Measurements from ENCODE around the gene OLFM4. TPM values are rescaled to one million over a fixed set of nuclear protein-coding genes. Genes with fewer than 3 reads are reported as not detected.

Gene OLFM4
- total RNA-seq, 1 experiment from 2014 or later: 0.12 TPM

- no peak for TF ChIP-seq EZH2 (IDR thresholded peaks at IDR 0.05)
Observed at GRCh38 chr13:52984881-52985363, 43.7 kb upstream of the OLFM4 start (continued).

GRCh38 chr13:52991344-52992020 is 37.1 kb upstream of the OLFM4 start:
- RAD21 ChIA-PET (ENCODE audit: low non-redundant PET in 1 of 2, low total read pairs in 2 of 2, uncharacterized antibody in 2 of 2, unreplicated experiment in 2 of 2): no interaction called here
- no TSS peak for BruUV-seq (replicated peaks)
- intact Hi-C loops (cut with micrococcal nuclease): no loop called here

More at GRCh38 chr13:52991344-52992020, 37.1 kb upstream of the OLFM4 start:
- ATAC-seq (no peak), DNase-seq (ENCODE audit: low read depth, low spot score) (no peak)
- Histone ChIP-seq H3K9me3 (ENCODE audit: control insufficient read depth in 1 of 2, insufficient read depth in 1 of 2, low read depth in 1 of 2, low read length in 2 of 2) (no peaks in the 10 kb centered on the region), H2AFZ (ENCODE audit: low read depth, low read length, poor library complexity, severe bottlenecking) (no peak overlapping the region), H3K79me2 (ENCODE audit: insufficient read depth, low read length) (no peaks in the 10 kb centered on the region), H4K20me1 (ENCODE audit: insufficient read depth) (no peaks in the 10 kb centered on the region), H3K27me3 (ENCODE audit: insufficient read depth, low read length) (0 out of 2 replicates have a peak, but pooled peaks cover 8% of the 10 kb centered on the region), H3K27ac (ENCODE audit: low read depth, low read length) (no peak overlapping the region), H3K9me2 (ENCODE audit: insufficient read depth) (no peaks in the 10 kb centered on the region), H3K9ac (ENCODE audit: low read length) (no peak overlapping the region), H3K4me2 (ENCODE audit: low read length) (no peak overlapping the region), H3K36me3 (ENCODE audit: control insufficient read depth in 1 of 2, insufficient read depth in 2 of 2, low read length in 2 of 2) (no peaks in the 10 kb centered on the region), H3K4me3 (replicated peaks in 1 of 2; ENCODE audit: low read depth in 1 of 2, low read length in 2 of 2) (no peak overlapping the region), H3K4me1 (ENCODE audit: control insufficient read depth in 1 of 2, insufficient read depth in 2 of 2, low read length in 2 of 2) (no peaks in the 10 kb centered on the region)
- POLR2A ChIA-PET: no interaction called here
- TF ChIP-seq TCF7L2 (IDR thresholded peaks at IDR 0.05; ENCODE audit: borderline replicate concordance, extremely low read depth, insufficient read depth, insufficient read length) (no peak), SIN3A (IDR thresholded peaks at IDR 0.05; ENCODE audit: low read depth) (no peak), EGR1 (IDR thresholded peaks at IDR 0.05; ENCODE audit: low read depth) (no peak), ZNF274 (IDR thresholded peaks at IDR 0.05; ENCODE audit: low read depth, low read length) (no peak), ELF1 (IDR thresholded peaks at IDR 0.05; ENCODE audit: borderline replicate concordance, low read depth) (no peak), POLR2AphosphoS5 (IDR thresholded peaks at IDR 0.05; ENCODE audit: low read depth, low read length) (no peak), EZH2 (IDR thresholded peaks at IDR 0.05) (no peak), ZBTB33 (IDR thresholded peaks at IDR 0.05; ENCODE audit: extremely low read depth, insufficient replicate concordance, low read length) (no peak), MAX (IDR thresholded peaks at IDR 0.05) (no peak), JUND (IDR thresholded peaks at IDR 0.05) (no peak), SRF (IDR thresholded peaks at IDR 0.05; ENCODE audit: low read depth) (no peak), FOSL1 (IDR thresholded peaks at IDR 0.05; ENCODE audit: low read depth) (no peak), POLR2A (IDR thresholded peaks at IDR 0.05; ENCODE audit: borderline replicate concordance, extremely low read depth, insufficient read depth, insufficient read length) (no peak), CEBPB (IDR thresholded peaks at IDR 0.05; ENCODE audit: low read depth) (no peak), RAD21 (IDR thresholded peaks at IDR 0.05; ENCODE audit: low read depth) (no peak), CBX3 (IDR thresholded peaks at IDR 0.05; ENCODE audit: low read depth) (no peak), CTCF (IDR thresholded peaks at IDR 0.05 in 2 of 3, conservative IDR thresholded peaks at IDR 0.05 in 1 of 3; ENCODE audit: borderline replicate concordance in 1 of 3, insufficient read depth in 1 of 3, low read depth in 2 of 3, low read length in 2 of 3) (no peak), YY1 (IDR thresholded peaks at IDR 0.05; ENCODE audit: extremely low read depth, insufficient replicate concordance, low read depth, low read length) (no peak), SP1 (IDR thresholded peaks at IDR 0.05; ENCODE audit: low read depth) (no peak)
- CTCF ChIA-PET: no interaction called here

All from HCT116 (cell line).